CD14-positive monocyte (primary cell): Measurements from ENCODE around the gene KRTAP10-1. TPM values are rescaled to one million over a fixed set of nuclear protein-coding genes. Genes with fewer than 3 reads are reported as not detected.
A peak's percentile ranks its signal among the peaks of the same experiment; 100 is the strongest.

Experiments used
- DNase-seq, 3 donors: peaks; one replicate each; pipeline ENCODE4 v3.0.0-alpha.2; 2011 to 2022
- H2AFZ ChIP-seq: 2 replicates; pipeline ENCODE4 v1.6.0; 2012; ENCODE audit warnings: mild to moderate bottlenecking, low read depth, low read length, inconsistent platforms; ENCODE audit not compliant: insufficient read depth, poor library complexity, severe bottlenecking
- H3K27ac ChIP-seq, 2 donors: 1 replicate in 1 of 2; 2 replicates in 1 of 2; pipeline ENCODE4 v1.5.1; 2012 to 2013; ENCODE audit warnings: low read length in 2 of 2, control low read depth in 1 of 2, inconsistent platforms in 1 of 2, low read depth in 1 of 2, mild to moderate bottlenecking in 1 of 2
- H3K27me3 ChIP-seq, 2 donors: one replicate each; pipeline versions ENCODE4 v1.6.0 to v1.6.1; 2011 to 2013; ENCODE audit warnings: low read length in 2 of 2; ENCODE audit not compliant: control insufficient read depth in 2 of 2, insufficient read depth in 2 of 2
- H3K36me3 ChIP-seq, 2 donors: replicated peaks in 1 of 2; 1 replicate in 1 of 2; 2 replicates in 1 of 2; pipeline versions ENCODE4 v1.5.1 to v1.6.1; 2012 to 2013; ENCODE audit warnings: low read length in 2 of 2, control low read depth in 1 of 2, inconsistent platforms in 1 of 2, mild to moderate bottlenecking in 1 of 2; ENCODE audit not compliant: insufficient read depth in 2 of 2, control insufficient read depth in 1 of 2
- H3K4me1 ChIP-seq, 2 donors: 1 replicate in 1 of 2; 2 replicates in 1 of 2; pipeline versions ENCODE4 v1.5.1 to v1.6.1; 2012 to 2013; ENCODE audit warnings: low read length in 2 of 2, control low read depth in 1 of 2, inconsistent platforms in 1 of 2, mild to moderate bottlenecking in 1 of 2, moderate library complexity in 1 of 2; ENCODE audit not compliant: insufficient read depth in 2 of 2, control insufficient read depth in 1 of 2
- H3K4me2 ChIP-seq: replicated peaks from 2 replicates; pipeline ENCODE3; 2012; ENCODE audit warnings: low read length, moderate library complexity, mild to moderate bottlenecking; ENCODE audit not compliant: poor library complexity, severe bottlenecking; ENCODE audit errors: extremely low read depth
- H3K4me3 ChIP-seq, 3 experiments: fragments of 200-600 bp in 1 of 3; sonication (generic) in 1 of 3; replicated peaks in 1 of 3; 1 replicate in 2 of 3; 2 replicates in 1 of 3; pipeline ENCODE4 v1.5.1; 2011 to 2013; ENCODE audit warnings: low read length in 3 of 3, mild to moderate bottlenecking in 3 of 3, control low read depth in 2 of 3, low read depth in 2 of 3, inconsistent platforms in 1 of 3, moderate library complexity in 1 of 3
- H3K79me2 ChIP-seq: 2 replicates; pipeline ENCODE4 v1.6.0; 2012; ENCODE audit warnings: mild to moderate bottlenecking, control low read depth, inconsistent platforms, low read length, moderate library complexity; ENCODE audit not compliant: insufficient read depth
- H3K9ac ChIP-seq: 2 replicates; pipeline ENCODE4 v1.6.0; 2017; ENCODE audit warnings: low read length, mild to moderate bottlenecking; ENCODE audit not compliant: insufficient read depth, poor library complexity, severe bottlenecking
- H3K9me3 ChIP-seq, 2 donors: replicated peaks in 1 of 2; 1 replicate in 1 of 2; 2 replicates in 1 of 2; pipeline versions ENCODE4 v1.5.1 to v1.6.1; 2012 to 2013; ENCODE audit warnings: low read length in 2 of 2, control low read depth in 1 of 2; ENCODE audit not compliant: control insufficient read depth in 1 of 2, insufficient read depth in 1 of 2
- H4K20me1 ChIP-seq: 2 replicates; pipeline ENCODE4 v1.6.0; 2012; ENCODE audit warnings: mild to moderate bottlenecking, low read length, control low read depth, moderate library complexity; ENCODE audit not compliant: insufficient read depth
- H3K27ac Mint-ChIP-seq, 7 donors: one replicate each; pipeline ENCODE4 v1.8.0; 2020; ENCODE audit warnings: mild to moderate bottlenecking in 7 of 7, mixed read lengths in 7 of 7, moderate library complexity in 6 of 7, inconsistent platforms in 2 of 7
- H3K27me3 Mint-ChIP-seq, 3 donors: one replicate each; pipeline ENCODE4 v1.8.0; 2021 to 2022; ENCODE audit warnings: low read depth in 3 of 3, mild to moderate bottlenecking in 3 of 3, mixed read lengths in 3 of 3, moderate library complexity in 3 of 3, inconsistent platforms in 1 of 3
- H3K36me3 Mint-ChIP-seq, 2 donors: one replicate each; pipeline ENCODE4 v1.8.0; 2020; ENCODE audit warnings: mixed read lengths in 2 of 2, inconsistent platforms in 1 of 2, mild to moderate bottlenecking in 1 of 2
- H3K4me1 Mint-ChIP-seq: one replicate; pipeline ENCODE4 v1.8.0; 2020; ENCODE audit warnings: mild to moderate bottlenecking, mixed read lengths
- H3K4me3 Mint-ChIP-seq, 2 donors: one replicate each; pipeline ENCODE4 v1.8.0; 2020; ENCODE audit warnings: mild to moderate bottlenecking in 2 of 2, mixed read lengths in 2 of 2, moderate library complexity in 1 of 2
- H3K9me3 Mint-ChIP-seq, 7 donors: one replicate each; pipeline ENCODE4 v1.8.0; 2020 to 2022; ENCODE audit warnings: mixed read lengths in 7 of 7, mild to moderate bottlenecking in 6 of 7, moderate library complexity in 6 of 7, inconsistent platforms in 2 of 7
- CTCF ChIP-seq: fragments of 200-600 bp; IDR thresholded peaks from one replicate; pipeline ENCODE4 v1.8.0; 2022; ENCODE audit warnings: antibody characterized with exemption, mild to moderate bottlenecking
- WGBS: methylation state at CpG from one replicate; pipeline ENCODE4 v1.1.5; 2013; ENCODE audit warnings: missing lambda C conversion rate; ENCODE audit not compliant: insufficient coverage; 5-methylcytosine and 5-hydroxymethylcytosine counted together
- intact Hi-C, 2 donors: fragments of 100-400 bp; cut with micrococcal nuclease; formaldehyde crosslinking; loops; one replicate each; pipeline versions ENCODE4 v1.15.0 to v1.15.1; 2023
- polyA plus RNA-seq, 3 donors: library from polyadenylated mRNA; depleted of rRNA in 1 of 3; unstranded in 2 of 3; stranded (reverse) in 1 of 3; fragments of 300-500 nt in 2 of 3; fragments of >200 nt in 1 of 3; fragmentation: Illumina TruSeq in 2 of 3; gene quantifications; 1 replicate in 2 of 3; 2 replicates in 1 of 3; pipeline ENCODE4 v1.2.3, GENCODE V29; 2012 to 2021

KRTAP10-1 gene
- polyA plus RNA-seq, 3 donors = not detected

- intact Hi-C loops = no loop called here
- DNase-seq = no peak
- H3K36me3 Mint-ChIP-seq = no peaks in the 10 kb centered on the region
Observed at GRCh38 chr21:44567481-44568171, 27.6 kb upstream of the KRTAP10-1 start.

GRCh38 chr21:44566403-44566802 lies 26.4 kb upstream of the KRTAP10-1 start:
- peak; percentile 29 to 77 (median 47) for DNase-seq
- Mint-ChIP-seq H3K4me1 (peaks cover 11% of the 10 kb centered on the region), H3K9me3 (peaks cover 5 to 16% (median 11%) of the 10 kb centered on the region in 7 donors), H3K27ac (peak overlapping the region in 3 of 7 donors; percentile 7 to 25 (median 8)), H3K4me3 (no peak overlapping the region), H3K36me3 (no peaks in the 10 kb centered on the region), H3K27me3 (peaks cover 4 to 5% (median 5%) of the 10 kb centered on the region in 3 donors)
- Histone ChIP-seq H3K9ac (no peak overlapping the region), H3K4me3 (no peak overlapping the region), H3K27me3 (no peaks in the 10 kb centered on the region), H3K4me1 (peaks cover 0 to 4% of the 10 kb centered on the region in 2 donors), H2AFZ (no peak overlapping the region), H3K4me2 (no peak overlapping the region), H3K79me2 (no peaks in the 10 kb centered on the region), H3K27ac (no peak overlapping the region), H3K9me3 (peaks cover 4 to 6% of the 10 kb centered on the region in 2 donors), H4K20me1 (no peaks in the 10 kb centered on the region), H3K36me3 (no peaks in the 10 kb centered on the region)
- TF ChIP-seq CTCF = no peak
- intact Hi-C loops = no loop called here
- WGBS = no CpG with 5 or more reads among the region's 1 CpG

More at GRCh38 chr21:44567481-44568171, 27.6 kb upstream of the KRTAP10-1 start:
- 95% methylated on average over 15 of the region's 18 CpGs for WGBS
- Mint-ChIP-seq H3K4me3 (no peak overlapping the region), H3K9me3 (peaks cover 4 to 20% (median 13%) of the 10 kb centered on the region in 7 donors), H3K4me1 (peaks cover 11% of the 10 kb centered on the region), H3K27ac (peak overlapping the region in 2 of 7 donors; percentile 66 to 74), H3K27me3 (peaks cover 4 to 5% (median 5%) of the 10 kb centered on the region in 3 donors)
- Histone ChIP-seq H2AFZ (no peak overlapping the region), H3K9ac (no peak overlapping the region), H3K4me2 (no peak overlapping the region), H3K79me2 (no peaks in the 10 kb centered on the region), H3K9me3 (peaks cover 1 to 15% of the 10 kb centered on the region in 2 donors), H3K27ac (no peak overlapping the region), H3K27me3 (no peaks in the 10 kb centered on the region), H3K36me3 (no peaks in the 10 kb centered on the region), H3K4me1 (peaks cover 0 to 4% of the 10 kb centered on the region in 2 donors), H4K20me1 (no peaks in the 10 kb centered on the region), H3K4me3 (no peak overlapping the region)
- no peak for TF ChIP-seq CTCF
